CD14-positive monocyte (primary cell): Measurements from ENCODE around the gene CYTH3. TPM values are rescaled to one million over a fixed set of nuclear protein-coding genes. Genes with fewer than 3 reads are reported as not detected.

Experiments used
- DNase-seq, 3 donors: peaks; one replicate each; pipeline ENCODE4 v3.0.0-alpha.2; 2011 to 2022
- H2AFZ ChIP-seq: 2 replicates; pipeline ENCODE4 v1.6.0; 2012; ENCODE audit warnings: mild to moderate bottlenecking, low read depth, low read length, inconsistent platforms; ENCODE audit not compliant: insufficient read depth, poor library complexity, severe bottlenecking
- H3K27ac ChIP-seq, 2 donors: 1 replicate in 1 of 2; 2 replicates in 1 of 2; pipeline ENCODE4 v1.5.1; 2012 to 2013; ENCODE audit warnings: low read length in 2 of 2, control low read depth in 1 of 2, inconsistent platforms in 1 of 2, low read depth in 1 of 2, mild to moderate bottlenecking in 1 of 2
- H3K27me3 ChIP-seq, 2 donors: one replicate each; pipeline versions ENCODE4 v1.6.0 to v1.6.1; 2011 to 2013; ENCODE audit warnings: low read length in 2 of 2; ENCODE audit not compliant: control insufficient read depth in 2 of 2, insufficient read depth in 2 of 2
- H3K36me3 ChIP-seq, 2 donors: replicated peaks in 1 of 2; 1 replicate in 1 of 2; 2 replicates in 1 of 2; pipeline versions ENCODE4 v1.5.1 to v1.6.1; 2012 to 2013; ENCODE audit warnings: low read length in 2 of 2, control low read depth in 1 of 2, inconsistent platforms in 1 of 2, mild to moderate bottlenecking in 1 of 2; ENCODE audit not compliant: insufficient read depth in 2 of 2, control insufficient read depth in 1 of 2
- H3K4me1 ChIP-seq, 2 donors: 1 replicate in 1 of 2; 2 replicates in 1 of 2; pipeline versions ENCODE4 v1.5.1 to v1.6.1; 2012 to 2013; ENCODE audit warnings: low read length in 2 of 2, control low read depth in 1 of 2, inconsistent platforms in 1 of 2, mild to moderate bottlenecking in 1 of 2, moderate library complexity in 1 of 2; ENCODE audit not compliant: insufficient read depth in 2 of 2, control insufficient read depth in 1 of 2
- H3K4me2 ChIP-seq: replicated peaks from 2 replicates; pipeline ENCODE3; 2012; ENCODE audit warnings: low read length, moderate library complexity, mild to moderate bottlenecking; ENCODE audit not compliant: poor library complexity, severe bottlenecking; ENCODE audit errors: extremely low read depth
- H3K4me3 ChIP-seq, 3 experiments: fragments of 200-600 bp in 1 of 3; sonication (generic) in 1 of 3; replicated peaks in 1 of 3; 1 replicate in 2 of 3; 2 replicates in 1 of 3; pipeline ENCODE4 v1.5.1; 2011 to 2013; ENCODE audit warnings: low read length in 3 of 3, mild to moderate bottlenecking in 3 of 3, control low read depth in 2 of 3, low read depth in 2 of 3, inconsistent platforms in 1 of 3, moderate library complexity in 1 of 3
- H3K79me2 ChIP-seq: 2 replicates; pipeline ENCODE4 v1.6.0; 2012; ENCODE audit warnings: mild to moderate bottlenecking, control low read depth, inconsistent platforms, low read length, moderate library complexity; ENCODE audit not compliant: insufficient read depth
- H3K9ac ChIP-seq: 2 replicates; pipeline ENCODE4 v1.6.0; 2017; ENCODE audit warnings: low read length, mild to moderate bottlenecking; ENCODE audit not compliant: insufficient read depth, poor library complexity, severe bottlenecking
- H3K9me3 ChIP-seq, 2 donors: replicated peaks in 1 of 2; 1 replicate in 1 of 2; 2 replicates in 1 of 2; pipeline versions ENCODE4 v1.5.1 to v1.6.1; 2012 to 2013; ENCODE audit warnings: low read length in 2 of 2, control low read depth in 1 of 2; ENCODE audit not compliant: control insufficient read depth in 1 of 2, insufficient read depth in 1 of 2
- H4K20me1 ChIP-seq: 2 replicates; pipeline ENCODE4 v1.6.0; 2012; ENCODE audit warnings: mild to moderate bottlenecking, low read length, control low read depth, moderate library complexity; ENCODE audit not compliant: insufficient read depth
- H3K27ac Mint-ChIP-seq, 7 donors: one replicate each; pipeline ENCODE4 v1.8.0; 2020; ENCODE audit warnings: mild to moderate bottlenecking in 7 of 7, mixed read lengths in 7 of 7, moderate library complexity in 6 of 7, inconsistent platforms in 2 of 7
- H3K27me3 Mint-ChIP-seq, 3 donors: one replicate each; pipeline ENCODE4 v1.8.0; 2021 to 2022; ENCODE audit warnings: low read depth in 3 of 3, mild to moderate bottlenecking in 3 of 3, mixed read lengths in 3 of 3, moderate library complexity in 3 of 3, inconsistent platforms in 1 of 3
- H3K36me3 Mint-ChIP-seq, 2 donors: one replicate each; pipeline ENCODE4 v1.8.0; 2020; ENCODE audit warnings: mixed read lengths in 2 of 2, inconsistent platforms in 1 of 2, mild to moderate bottlenecking in 1 of 2
- H3K4me1 Mint-ChIP-seq: one replicate; pipeline ENCODE4 v1.8.0; 2020; ENCODE audit warnings: mild to moderate bottlenecking, mixed read lengths
- H3K4me3 Mint-ChIP-seq, 2 donors: one replicate each; pipeline ENCODE4 v1.8.0; 2020; ENCODE audit warnings: mild to moderate bottlenecking in 2 of 2, mixed read lengths in 2 of 2, moderate library complexity in 1 of 2
- H3K9me3 Mint-ChIP-seq, 7 donors: one replicate each; pipeline ENCODE4 v1.8.0; 2020 to 2022; ENCODE audit warnings: mixed read lengths in 7 of 7, mild to moderate bottlenecking in 6 of 7, moderate library complexity in 6 of 7, inconsistent platforms in 2 of 7
- WGBS: methylation state at CpG from one replicate; pipeline ENCODE4 v1.1.5; 2013; ENCODE audit warnings: missing lambda C conversion rate; ENCODE audit not compliant: insufficient coverage; 5-methylcytosine and 5-hydroxymethylcytosine counted together
- intact Hi-C, 2 donors: fragments of 100-400 bp; cut with micrococcal nuclease; formaldehyde crosslinking; loops; one replicate each; pipeline versions ENCODE4 v1.15.0 to v1.15.1; 2023
- polyA plus RNA-seq, 3 donors: library from polyadenylated mRNA; depleted of rRNA in 1 of 3; unstranded in 2 of 3; stranded (reverse) in 1 of 3; fragments of 300-500 nt in 2 of 3; fragments of >200 nt in 1 of 3; fragmentation: Illumina TruSeq in 2 of 3; gene quantifications; 1 replicate in 2 of 3; 2 replicates in 1 of 3; pipeline ENCODE4 v1.2.3, GENCODE V29; 2012 to 2021
- TF ChIP-seq, protein P1 (sequence below): fragments of 200-600 bp; IDR thresholded peaks from one replicate; pipeline ENCODE4 v1.8.0; 2022; ENCODE audit warnings: antibody characterized with exemption, mild to moderate bottlenecking

CYTH3 gene
- polyA plus RNA-seq, 3 donors, result 1.3 to 8.5 (median 1.4) TPM

GRCh38 chr7:6147627-6148026 lies 124.8 kb downstream of the CYTH3 start:
- Mint-ChIP-seq H3K27ac (peak overlapping the region in 2 of 7 donors; percentile 10 to 42), H3K36me3 (peaks cover 91 to 94% of the 10 kb centered on the region in 2 donors), H3K9me3 (peaks cover 0 to 3% (median 0%) of the 10 kb centered on the region in 7 donors), H3K27me3 (no peaks in the 10 kb centered on the region), H3K4me1 (peaks cover 7% of the 10 kb centered on the region), H3K4me3 (no peak overlapping the region)
- Histone ChIP-seq H3K4me1 (no peaks in the 10 kb centered on the region), H3K9ac (no peak overlapping the region), H3K79me2 (no peaks in the 10 kb centered on the region), H3K4me3 (no peak overlapping the region), H3K27ac (no peak overlapping the region), H3K4me2 (no peak overlapping the region), H3K9me3 (no peaks in the 10 kb centered on the region), H4K20me1 (no peaks in the 10 kb centered on the region), H3K27me3 (no peaks in the 10 kb centered on the region), H2AFZ (no peak overlapping the region), H3K36me3 (peaks cover 82 to 97% of the 10 kb centered on the region in 2 donors)
- intact Hi-C loops, result no loop called here
- no peak for DNase-seq
- WGBS, result no CpG with 5 or more reads among the region's 8 CpGs
- TF ChIP-seq, protein P1, sequence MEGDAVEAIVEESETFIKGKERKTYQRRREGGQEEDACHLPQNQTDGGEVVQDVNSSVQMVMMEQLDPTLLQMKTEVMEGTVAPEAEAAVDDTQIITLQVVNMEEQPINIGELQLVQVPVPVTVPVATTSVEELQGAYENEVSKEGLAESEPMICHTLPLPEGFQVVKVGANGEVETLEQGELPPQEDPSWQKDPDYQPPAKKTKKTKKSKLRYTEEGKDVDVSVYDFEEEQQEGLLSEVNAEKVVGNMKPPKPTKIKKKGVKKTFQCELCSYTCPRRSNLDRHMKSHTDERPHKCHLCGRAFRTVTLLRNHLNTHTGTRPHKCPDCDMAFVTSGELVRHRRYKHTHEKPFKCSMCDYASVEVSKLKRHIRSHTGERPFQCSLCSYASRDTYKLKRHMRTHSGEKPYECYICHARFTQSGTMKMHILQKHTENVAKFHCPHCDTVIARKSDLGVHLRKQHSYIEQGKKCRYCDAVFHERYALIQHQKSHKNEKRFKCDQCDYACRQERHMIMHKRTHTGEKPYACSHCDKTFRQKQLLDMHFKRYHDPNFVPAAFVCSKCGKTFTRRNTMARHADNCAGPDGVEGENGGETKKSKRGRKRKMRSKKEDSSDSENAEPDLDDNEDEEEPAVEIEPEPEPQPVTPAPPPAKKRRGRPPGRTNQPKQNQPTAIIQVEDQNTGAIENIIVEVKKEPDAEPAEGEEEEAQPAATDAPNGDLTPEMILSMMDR, result no peak

GRCh38 chr7:6146666-6147065 lies 125.8 kb downstream of the CYTH3 start:
- Mint-ChIP-seq H3K27ac (no peak overlapping the region), H3K9me3 (peaks cover 0 to 3% (median 0%) of the 10 kb centered on the region in 7 donors), H3K4me3 (no peak overlapping the region), H3K36me3 (peaks cover 88 to 94% of the 10 kb centered on the region in 2 donors), H3K27me3 (no peaks in the 10 kb centered on the region), H3K4me1 (peaks cover 7% of the 10 kb centered on the region)
- no peaks in the 10 kb centered on the region for H3K79me2 ChIP-seq
- no peaks in the 10 kb centered on the region for H3K9me3 ChIP-seq
- no peaks in the 10 kb centered on the region for H3K27me3 ChIP-seq
- H4K20me1 ChIP-seq, result no peaks in the 10 kb centered on the region
- 97% methylated on average over 7 of the region's 8 CpGs for WGBS
- TF ChIP-seq, protein P1, result no peak
- H3K4me1 ChIP-seq, result no peaks in the 10 kb centered on the region
- no peak overlapping the region for H2AFZ ChIP-seq
- no peak overlapping the region for H3K27ac ChIP-seq
- no peak for DNase-seq
- no peak overlapping the region for H3K9ac ChIP-seq
- peaks cover 75 to 97% of the 10 kb centered on the region in 2 donors for H3K36me3 ChIP-seq
- H3K4me2 ChIP-seq, result no peak overlapping the region
- H3K4me3 ChIP-seq, result no peak overlapping the region
- intact Hi-C loops, result no loop called here
